ENCODE data around the gene GHDC.
"Not testable (repeated sequence)": the region's sequence is repeated elsewhere in the genome, so short reads cannot be mapped to it uniquely, and the experiment has no call there.

Gene GHDC

DNA sequence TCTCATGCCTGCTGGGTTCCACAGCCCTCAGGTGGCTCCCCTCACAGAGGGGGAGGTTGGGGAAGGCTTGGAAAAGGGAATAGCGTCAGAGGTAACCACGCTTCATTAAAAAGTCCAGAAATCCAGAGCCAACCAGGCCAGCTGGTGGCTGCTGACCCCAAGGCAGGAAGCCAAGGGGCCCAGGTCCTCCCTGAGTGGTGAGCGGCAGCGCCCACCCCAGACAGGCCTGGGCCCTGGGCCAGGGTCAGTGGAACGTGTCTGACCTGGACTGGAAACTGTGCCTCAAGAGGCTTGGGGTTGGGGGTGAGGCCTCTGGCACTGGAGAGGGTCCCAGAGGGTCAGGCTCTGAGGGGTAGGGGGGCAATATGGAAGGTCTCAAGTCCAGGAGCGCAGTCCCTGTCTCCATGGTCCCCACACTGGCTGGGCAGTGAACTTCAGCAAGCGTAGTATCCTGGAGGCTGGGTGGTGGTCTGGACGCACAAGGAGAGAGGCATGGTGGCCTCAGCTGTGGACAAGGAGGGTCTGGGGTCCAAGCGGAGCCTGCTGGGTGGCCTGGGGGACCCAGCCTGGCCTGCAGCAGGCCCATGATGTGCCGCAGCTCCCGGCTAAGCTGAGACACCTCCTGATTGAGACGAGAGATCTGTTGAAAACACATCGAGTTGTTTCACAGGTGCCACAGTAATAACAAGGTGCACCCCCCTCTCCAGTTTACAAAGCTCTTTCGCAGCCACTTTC lies 34.3 kb downstream of the GHDC start:
- in situ Hi-C loops (cut with MboI; ENCODE audit: low sequenced_read_pairs): no loop called here

DNA sequence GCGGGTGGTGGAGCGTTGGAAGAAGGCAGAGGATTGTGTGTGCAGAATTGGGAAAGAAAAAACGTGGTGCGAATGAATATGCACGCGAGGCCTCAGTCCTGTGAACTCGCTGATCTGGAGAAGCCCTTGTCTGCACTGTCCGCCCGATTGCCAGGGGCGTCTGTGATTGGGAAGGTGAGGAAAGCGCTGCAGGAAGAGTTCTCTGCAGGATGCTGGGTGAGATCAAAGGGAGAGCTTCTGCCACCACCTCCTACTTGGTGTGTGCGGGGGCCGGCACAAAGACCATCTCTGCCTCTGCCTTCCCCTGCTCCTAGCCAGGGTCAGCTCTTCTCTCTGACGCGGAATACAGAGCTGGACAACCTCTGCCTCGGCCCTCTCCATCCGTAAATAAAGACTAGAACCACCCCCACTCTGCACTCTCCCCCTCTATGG lies 38.7 kb downstream of the GHDC start:
- in situ Hi-C loops (cut with MboI; ENCODE audit: low sequenced_read_pairs): no loop called here

DNA sequence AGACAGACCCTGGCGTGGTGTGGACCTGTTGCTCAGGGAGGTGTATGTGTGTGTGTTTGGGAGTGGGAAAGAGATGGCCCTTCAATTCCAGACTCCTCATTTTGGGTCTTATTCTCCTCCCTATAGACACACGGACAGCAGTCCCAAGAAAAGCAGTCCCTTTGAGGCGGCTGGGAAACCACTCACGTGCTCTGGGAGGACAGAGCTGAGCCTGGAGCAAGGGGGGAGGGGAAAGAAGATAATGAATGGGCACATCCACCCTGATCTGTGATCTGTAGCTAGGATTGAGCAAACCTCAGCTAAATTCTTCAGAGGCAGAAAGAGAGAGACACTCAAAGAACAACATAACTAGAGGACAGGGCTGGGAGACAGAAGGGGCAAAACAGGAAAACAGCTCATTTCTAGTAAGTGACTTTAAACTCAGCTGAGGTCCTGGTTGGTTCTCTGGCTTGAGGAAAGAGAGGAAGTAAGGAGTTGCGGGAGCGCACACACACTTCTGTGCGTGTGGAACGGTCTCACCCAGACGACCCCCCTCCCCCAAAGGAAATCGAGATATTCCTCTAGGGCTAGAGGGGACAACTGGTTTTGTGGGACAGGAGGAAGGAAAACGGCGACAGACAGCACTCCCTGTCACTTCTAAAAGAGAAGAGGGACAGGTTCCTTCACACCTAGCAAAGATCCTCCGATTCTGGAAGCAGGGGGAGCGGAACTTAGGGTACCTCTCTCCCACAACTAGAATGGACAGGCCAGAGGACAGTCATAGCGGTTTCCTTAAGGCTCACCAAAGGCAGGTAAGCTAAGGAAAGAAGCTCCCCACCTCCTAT lies 40.2 kb downstream of the GHDC start:
- in situ Hi-C loops (cut with MboI; ENCODE audit: low sequenced_read_pairs): no loop called here

DNA sequence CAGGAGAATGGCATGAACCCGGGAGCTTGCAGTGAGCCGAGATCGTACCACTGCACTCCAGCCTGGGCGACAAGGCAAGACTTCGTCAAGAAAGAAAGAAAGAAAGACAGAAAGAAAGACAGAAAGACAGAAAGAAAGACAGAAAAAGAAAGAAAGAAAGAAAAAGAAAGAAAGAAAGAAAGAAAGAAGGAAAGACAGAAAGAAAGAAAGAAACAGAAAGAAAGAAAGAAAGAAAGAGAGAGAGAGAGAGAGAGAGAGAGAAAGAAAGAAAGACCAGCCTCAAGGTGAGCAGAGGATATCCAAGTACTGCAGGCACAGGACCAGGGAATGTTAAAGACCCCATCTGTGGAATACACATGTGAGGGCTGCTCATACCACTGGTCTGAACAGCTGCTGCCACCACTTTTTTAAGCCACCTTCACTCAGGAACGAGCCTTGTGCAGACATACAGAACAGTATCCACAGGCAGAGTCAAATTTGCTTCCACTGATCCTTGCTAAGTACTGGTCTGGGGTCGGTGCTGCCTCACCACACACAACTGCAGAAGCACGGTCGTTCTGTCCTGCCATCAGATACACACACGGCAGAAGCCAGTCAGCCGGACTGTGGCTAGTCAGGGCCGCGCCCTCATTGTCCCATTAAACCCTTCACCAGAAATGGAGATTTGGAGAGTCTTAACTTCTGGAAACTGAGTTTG lies 47.2 kb downstream of the GHDC start:
- in situ Hi-C loops (cut with MboI; ENCODE audit: low sequenced_read_pairs): no loop called here

DNA sequence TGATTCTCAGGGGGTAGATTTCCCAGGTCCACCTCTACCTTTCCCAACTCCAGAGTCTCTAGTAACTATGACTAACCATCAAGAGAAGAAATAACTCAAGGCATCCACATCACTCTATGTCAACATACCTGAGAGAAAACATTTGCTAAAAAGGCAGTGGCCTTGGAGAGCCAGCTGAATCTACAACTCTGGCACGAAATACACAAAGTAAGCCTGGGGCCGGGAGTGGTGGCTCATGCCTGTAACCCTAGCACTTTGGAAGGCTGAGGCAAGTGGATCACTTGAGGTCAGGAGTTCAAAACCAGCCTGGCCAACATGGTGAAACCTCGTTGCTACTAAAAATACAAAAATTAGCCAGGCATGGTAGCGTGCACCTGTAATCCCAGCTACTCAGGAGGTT lies 51.2 kb downstream of the GHDC start:
- in situ Hi-C loops (cut with MboI; ENCODE audit: low sequenced_read_pairs): not testable (repeated sequence)

DNA sequence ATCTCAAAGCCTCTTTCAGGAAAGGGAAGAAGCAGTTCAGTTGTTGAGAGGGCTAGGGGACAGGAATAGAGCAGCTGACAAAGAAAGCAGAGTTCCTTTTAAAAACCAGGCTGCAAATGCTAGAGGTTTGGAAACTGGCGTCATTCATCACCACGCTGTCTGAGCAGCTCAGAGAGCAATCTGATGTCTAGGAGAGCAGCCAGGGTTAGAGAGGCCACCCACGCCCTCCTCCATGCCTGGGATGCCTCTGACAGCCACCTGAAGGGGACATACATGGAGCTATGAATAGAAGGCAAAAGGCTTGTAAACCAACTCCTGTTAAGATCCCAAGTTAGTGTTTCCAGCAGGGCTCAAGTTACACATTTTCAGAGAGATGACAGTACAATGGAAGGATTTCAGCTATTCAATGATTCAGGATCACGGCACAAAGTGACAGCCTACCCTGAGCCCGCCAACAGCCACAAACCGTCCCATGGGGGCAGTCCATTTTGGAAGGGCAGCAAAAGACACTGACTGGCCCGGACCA lies 51.9 kb downstream of the GHDC start:
- in situ Hi-C loops (cut with MboI; ENCODE audit: low sequenced_read_pairs): no loop called here

DNA sequence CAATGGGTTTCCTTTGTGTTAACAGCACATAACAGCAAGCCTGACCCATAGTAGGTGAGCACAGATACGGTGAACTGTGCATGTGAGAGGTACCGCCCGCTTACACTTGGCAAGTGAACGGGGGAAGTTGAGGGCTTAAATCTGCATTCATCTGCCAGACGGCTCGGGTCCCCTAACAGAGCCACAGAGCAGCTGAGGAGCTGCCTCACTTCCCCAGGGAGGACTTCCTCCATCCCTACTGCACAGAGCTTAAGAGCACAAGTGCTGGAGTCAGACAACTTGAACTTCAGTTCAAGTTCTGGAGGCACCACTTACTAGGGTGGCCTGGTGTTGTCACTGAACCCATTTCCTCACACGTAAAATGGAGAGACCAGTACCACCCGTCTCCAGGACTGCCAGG lies 52.9 kb downstream of the GHDC start:
- in situ Hi-C loops (cut with MboI; ENCODE audit: low sequenced_read_pairs): no loop called here

DNA sequence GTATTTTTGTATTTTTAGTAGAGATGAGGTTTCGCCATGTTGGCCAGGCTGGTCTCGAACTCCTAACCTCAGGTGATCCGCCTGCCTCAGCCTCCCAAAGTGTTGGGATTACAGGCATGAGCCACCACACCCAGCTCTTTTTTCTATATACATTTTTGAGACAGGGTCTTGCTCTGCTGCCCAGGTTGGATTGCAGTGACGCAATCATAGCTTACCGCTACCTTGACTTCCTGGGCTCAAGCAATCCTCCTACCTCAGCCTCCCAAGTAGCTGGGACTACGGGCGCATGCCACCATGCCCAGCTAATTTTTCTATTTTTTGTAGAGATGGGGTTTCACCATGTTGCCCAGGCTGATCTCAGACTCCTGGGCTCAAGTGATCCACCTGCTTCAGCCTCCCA lies 53.6 kb downstream of the GHDC start:
- in situ Hi-C loops (cut with MboI; ENCODE audit: low sequenced_read_pairs): not testable (repeated sequence)
